Umbilical cord (tissue), 2 donors: ENCODE data around the gene FAM13C. TPM values are rescaled to one million over a fixed set of nuclear protein-coding genes. Genes with fewer than 3 reads are reported as not detected.
A peak's percentile ranks its signal among the peaks of the same experiment; 100 is the strongest.
"Not testable (repeated sequence)": the region's sequence is repeated elsewhere in the genome, so short reads cannot be mapped to it uniquely, and the experiment has no call there.

Experiments
- DNase-seq: peaks from one replicate; pipeline ENCODE4 v3.0.0-alpha.2; 2015; ENCODE audit warnings: low spot score
- total RNA-seq: library from RNA; depleted of rRNA; stranded (reverse); fragments of >200 nt; gene quantifications from one replicate; pipeline ENCODE4 v1.2.3, GENCODE V29; 2014; ENCODE audit warnings: low replicate concordance; ENCODE audit not compliant: insufficient read depth

FAM13C gene
- total RNA-seq, 1 donor from 2014 or later, result 9.4 TPM

- no peak for DNase-seq
Observed at GRCh38 chr10:59279476-59279875, 82.9 kb downstream of the FAM13C start.

- no peak for DNase-seq
Observed at GRCh38 chr10:59276919-59277318, 85.4 kb downstream of the FAM13C start.

- no peak for DNase-seq
Observed at GRCh38 chr10:59276133-59276532, 86.2 kb downstream of the FAM13C start.

- DNase-seq, result no peak
Observed at GRCh38 chr10:59273445-59273844, 88.9 kb downstream of the FAM13C start.

GRCh38 chr10:59272061-59272460 is 90.3 kb downstream of the FAM13C start:
- DNase-seq, result no peak

- no peak for DNase-seq
Observed at GRCh38 chr10:59271160-59271559, 91.2 kb downstream of the FAM13C start.

GRCh38 chr10:59270492-59270891 is 91.9 kb downstream of the FAM13C start:
- DNase-seq, result no peak

GRCh38 chr10:59269651-59270050 is 92.7 kb downstream of the FAM13C start:
- no peak for DNase-seq

- no peak for DNase-seq
Observed at GRCh38 chr10:59268460-59268859, 93.9 kb downstream of the FAM13C start.

GRCh38 chr10:59266321-59266720 is 96.0 kb downstream of the FAM13C start:
- DNase-seq, result no peak

- DNase-seq, result no peak
Observed at GRCh38 chr10:59265141-59265540, 97.2 kb downstream of the FAM13C start.

- no peak for DNase-seq
Observed at GRCh38 chr10:59258890-59259289, 103.5 kb downstream of the FAM13C start.

- DNase-seq, result no peak
Observed at GRCh38 chr10:59257224-59257623, 105.1 kb downstream of the FAM13C start.

GRCh38 chr10:59255463-59255862 is 106.9 kb downstream of the FAM13C start:
- DNase-seq, result no peak

- no peak for DNase-seq
Observed at GRCh38 chr10:59252491-59252890, 109.9 kb downstream of the FAM13C start.

GRCh38 chr10:59245686-59246085 is 116.7 kb downstream of the FAM13C start:
- no peak for DNase-seq

GRCh38 chr10:59244871-59245270 is 117.5 kb downstream of the FAM13C start:
- DNase-seq, result no peak

GRCh38 chr10:59243611-59244195 is 118.6 kb downstream of the FAM13C start:
- no peak for DNase-seq

GRCh38 chr10:59242991-59243390 is 119.4 kb downstream of the FAM13C start:
- DNase-seq, result no peak

- no peak for DNase-seq
Observed at GRCh38 chr10:59242057-59242456, 120.3 kb downstream of the FAM13C start.

- peak; percentile 45 for DNase-seq
Observed at GRCh38 chr10:59240582-59241183, 121.7 kb downstream of the FAM13C start.

GRCh38 chr10:59239108-59239507 is 123.2 kb downstream of the FAM13C start:
- DNase-seq, result not testable (repeated sequence)

- no peak for DNase-seq
Observed at GRCh38 chr10:59237775-59238174, 124.6 kb downstream of the FAM13C start.
